Right atrium auricular region (tissue), 2 donors: Measurements from ENCODE around the gene CERS3. TPM values are rescaled to one million over a fixed set of nuclear protein-coding genes. Genes with fewer than 3 reads are reported as not detected.

Experiments used
- DNase-seq: peaks from one replicate; pipeline ENCODE4 v3.0.0-alpha.2; 2019; ENCODE audit warnings: low spot score
- H3K27ac ChIP-seq, 2 donors: fragments of 200-600 bp; sonication (generic); 1 replicate in 1 of 2; 2 replicates in 1 of 2; pipeline ENCODE4 v1.5.1; 2016 to 2019
- H3K27me3 ChIP-seq, 2 donors: fragments of 200-600 bp; sonication (generic); one replicate each; pipeline versions ENCODE4 v1.5.1 to v1.6.0; 2017 to 2019
- H3K36me3 ChIP-seq: fragments of 200-600 bp; sonication (generic); one replicate; pipeline ENCODE4 v1.5.1; 2016
- H3K4me1 ChIP-seq, 2 donors: fragments of 200-600 bp; sonication (generic); one replicate each; pipeline versions ENCODE4 v1.5.1 to v1.6.0; 2017 to 2019
- H3K4me3 ChIP-seq, 2 donors: fragments of 200-600 bp; sonication (generic); 1 replicate in 1 of 2; 2 replicates in 1 of 2; pipeline ENCODE4 v1.5.1; 2017 to 2019; ENCODE audit warnings: mild to moderate bottlenecking in 1 of 2, moderate library complexity in 1 of 2
- H3K9me3 ChIP-seq, 2 donors: fragments of 200-600 bp; sonication (generic); one replicate each; pipeline ENCODE4 v1.5.1; 2019
- CTCF ChIP-seq, 2 donors: fragments of 200-600 bp; sonication (generic); IDR thresholded peaks; one replicate each; pipeline ENCODE4 v1.5.1; 2019; ENCODE audit warnings: antibody characterized with exemption in 2 of 2
- total RNA-seq, 2 donors: library from RNA; depleted of rRNA; stranded (reverse); fragments of >200 nt; gene quantifications; one replicate each; pipeline ENCODE4 v1.1.0, GENCODE V29; 2016

Gene CERS3
- total RNA-seq, 2 donors from 2014 or later: not detected

GRCh38 chr15:100430411-100430810 lies 98.3 kb downstream of the CERS3 start:
- H3K4me1 ChIP-seq: no peaks in the 10 kb centered on the region
- no peak overlapping the region for H3K4me3 ChIP-seq
- no peak for DNase-seq
- H3K27me3 ChIP-seq: no peaks in the 10 kb centered on the region
- H3K27ac ChIP-seq: no peak overlapping the region
- no peaks in the 10 kb centered on the region for H3K9me3 ChIP-seq
- TF ChIP-seq CTCF (IDR thresholded peaks at IDR 0.05): no peak
- no peaks in the 10 kb centered on the region for H3K36me3 ChIP-seq

DNA sequence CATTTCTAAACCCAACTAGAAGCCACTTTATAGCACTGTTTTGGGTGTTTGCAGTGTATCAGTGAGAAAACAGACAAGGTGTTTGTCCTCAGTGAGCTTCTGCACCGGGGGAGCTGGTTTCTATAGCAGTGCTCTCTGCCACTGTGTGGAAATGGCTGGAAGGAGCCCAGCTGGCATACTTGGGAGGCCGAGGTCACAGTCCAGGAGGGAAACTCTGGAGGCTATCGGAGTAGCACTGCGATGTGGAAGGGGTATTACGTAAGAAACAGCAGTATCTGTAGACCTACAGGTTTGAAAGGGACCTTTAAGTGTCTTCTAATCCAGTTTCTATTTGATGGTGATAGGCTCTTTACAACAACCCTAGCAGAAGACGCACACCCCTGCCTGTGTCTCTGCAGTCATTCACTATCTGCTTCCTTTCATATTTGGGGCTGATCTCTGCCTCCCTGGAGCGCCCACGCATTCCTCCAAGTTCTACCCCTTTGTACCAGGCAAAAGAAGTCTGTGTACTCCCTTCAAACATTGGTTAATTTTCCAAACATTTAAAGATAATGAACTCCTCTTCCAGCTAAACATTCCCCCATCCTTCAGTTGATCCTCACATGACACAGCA lies 99.5 kb downstream of the CERS3 start:
- peaks cover 3 to 12% of the 10 kb centered on the region in 2 donors for H3K9me3 ChIP-seq
- DNase-seq: no peak
- no peaks in the 10 kb centered on the region for H3K36me3 ChIP-seq
- no peak for TF ChIP-seq CTCF (IDR thresholded peaks at IDR 0.05)
- no peaks in the 10 kb centered on the region for H3K27me3 ChIP-seq
- H3K4me1 ChIP-seq: no peaks in the 10 kb centered on the region
- no peak overlapping the region for H3K4me3 ChIP-seq
- no peak overlapping the region for H3K27ac ChIP-seq

DNA sequence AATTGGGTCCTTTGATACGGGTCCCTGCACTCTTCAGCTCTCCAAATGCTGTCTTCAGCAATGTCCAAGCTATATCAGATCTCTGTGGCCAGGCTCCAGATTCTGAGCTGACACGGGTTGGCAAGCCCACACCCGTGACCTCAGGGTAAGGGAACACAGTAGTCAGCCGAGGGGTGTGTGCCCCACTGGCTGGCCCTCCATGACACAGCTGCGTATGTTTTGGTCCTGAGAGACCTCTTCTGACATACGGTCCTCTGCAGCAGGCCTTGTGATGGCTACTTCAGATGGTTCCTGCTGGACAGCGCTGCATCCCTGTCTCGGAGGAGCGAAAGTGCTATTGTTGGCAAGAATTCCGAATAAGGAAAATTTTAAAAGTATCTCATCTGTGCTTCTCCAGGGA lies 101.8 kb downstream of the CERS3 start:
- no peaks in the 10 kb centered on the region for H3K4me1 ChIP-seq
- H3K27me3 ChIP-seq: no peaks in the 10 kb centered on the region
- no peak for TF ChIP-seq CTCF (IDR thresholded peaks at IDR 0.05)
- no peak for DNase-seq
- H3K9me3 ChIP-seq: peaks cover 3 to 23% of the 10 kb centered on the region in 2 donors
- no peak overlapping the region for H3K4me3 ChIP-seq
- no peak overlapping the region for H3K27ac ChIP-seq
- H3K36me3 ChIP-seq: no peaks in the 10 kb centered on the region

- Histone ChIP-seq H3K27ac (no peak overlapping the region), H3K9me3 (peaks cover 0 to 13% of the 10 kb centered on the region in 2 donors), H3K4me3 (no peak overlapping the region), H3K4me1 (no peaks in the 10 kb centered on the region), H3K36me3 (no peaks in the 10 kb centered on the region), H3K27me3 (no peaks in the 10 kb centered on the region)
- DNase-seq: no peak
- TF ChIP-seq CTCF (IDR thresholded peaks at IDR 0.05): no peak
Observed at GRCh38 chr15:100405179-100405578, 123.6 kb downstream of the CERS3 start.

DNA sequence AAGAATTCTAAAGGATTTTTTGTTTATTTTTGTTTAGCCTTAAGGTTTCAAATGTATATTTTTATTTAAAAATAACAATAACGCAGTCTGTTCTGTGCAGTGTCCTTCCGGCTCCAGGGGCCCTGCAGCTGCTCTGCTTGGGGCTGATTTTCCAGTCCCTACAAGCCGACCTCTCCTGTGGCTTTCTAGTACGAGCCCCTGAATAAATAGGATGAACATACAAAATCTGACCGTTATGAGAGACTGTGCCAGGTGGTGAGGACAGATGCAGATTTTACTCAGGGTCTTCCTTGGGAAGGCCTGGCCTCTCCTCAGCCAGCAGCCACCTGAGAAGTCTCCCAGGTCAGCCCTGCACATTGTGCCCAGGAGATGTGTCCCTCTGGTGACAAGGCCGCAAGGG lies 127.8 kb downstream of the CERS3 start:
- Histone ChIP-seq H3K4me3 (no peak overlapping the region), H3K27ac (no peak overlapping the region), H3K4me1 (no peaks in the 10 kb centered on the region), H3K36me3 (no peaks in the 10 kb centered on the region), H3K9me3 (peaks cover 0 to 13% of the 10 kb centered on the region in 2 donors), H3K27me3 (no peaks in the 10 kb centered on the region)
- DNase-seq: no peak
- TF ChIP-seq CTCF (IDR thresholded peaks at IDR 0.05): no peak
